Neuronal stem cell (in vitro differentiated cells): ENCODE data around the gene PIP5K1C.
A peak's percentile ranks its signal among the peaks of the same experiment; 100 is the strongest.

ENCODE experiments used
- DNase-seq: peaks from one replicate; pipeline ENCODE4 v3.0.0-alpha.2; 2013; ENCODE audit warnings: low spot score
- H2AFZ ChIP-seq: one replicate; pipeline ENCODE4 v1.6.1; 2013; ENCODE audit warnings: mild to moderate bottlenecking, low read length, inconsistent platforms
- H2AK5ac ChIP-seq: 2 replicates; pipeline ENCODE4 v1.6.1; 2013; ENCODE audit warnings: low read depth, mild to moderate bottlenecking, inconsistent platforms, low read length, moderate library complexity, mixed read lengths
- H2BK120ac ChIP-seq: 2 replicates; pipeline ENCODE4 v1.6.1; 2013; ENCODE audit warnings: low read depth, mild to moderate bottlenecking, inconsistent platforms, low read length, moderate library complexity, mixed read lengths
- H2BK12ac ChIP-seq: one replicate; pipeline ENCODE4 v1.6.1; 2013; ENCODE audit warnings: low read length, inconsistent platforms
- H2BK15ac ChIP-seq: 2 replicates; pipeline ENCODE4 v1.6.1; 2013; ENCODE audit warnings: mild to moderate bottlenecking, low read length, inconsistent platforms, mixed read lengths
- H2BK5ac ChIP-seq: one replicate; pipeline ENCODE4 v1.6.1; 2013; ENCODE audit warnings: inconsistent platforms, mild to moderate bottlenecking, low read length, moderate library complexity
- H3K14ac ChIP-seq: one replicate; pipeline ENCODE4 v1.6.1; 2013; ENCODE audit warnings: low read length, inconsistent platforms
- H3K18ac ChIP-seq: 2 replicates; pipeline ENCODE4 v1.6.1; 2013; ENCODE audit warnings: low read length, inconsistent platforms
- H3K23ac ChIP-seq: 2 replicates; pipeline ENCODE4 v1.6.1; 2013; ENCODE audit warnings: low read depth, mild to moderate bottlenecking, mixed read lengths, low read length, inconsistent platforms; ENCODE audit not compliant: poor library complexity
- H3K27ac ChIP-seq: replicated peaks from 3 replicates; pipeline ENCODE4 v1.5.1; 2013; ENCODE audit warnings: low read length, inconsistent platforms
- H3K27me3 ChIP-seq, 3 experiments: 2 replicates each; pipeline ENCODE4 v1.6.1; 2013; ENCODE audit warnings: low read length in 3 of 3, mild to moderate bottlenecking in 2 of 3, inconsistent platforms in 1 of 3, low read depth in 1 of 3, mixed read lengths in 1 of 3, moderate library complexity in 1 of 3; ENCODE audit not compliant: control insufficient read depth in 3 of 3, insufficient read depth in 3 of 3
- H3K36me3 ChIP-seq, 2 donors: replicated peaks in 1 of 2; 2 replicates each; pipeline ENCODE4 v1.6.1; 2013; ENCODE audit warnings: low read length in 2 of 2; ENCODE audit not compliant: control insufficient read depth in 2 of 2, insufficient read depth in 2 of 2
- H3K4ac ChIP-seq: 2 replicates; pipeline ENCODE4 v1.6.1; 2013; ENCODE audit warnings: inconsistent platforms, mild to moderate bottlenecking, low read length, moderate library complexity
- H3K4me1 ChIP-seq, 2 donors: 1 replicate in 1 of 2; 2 replicates in 1 of 2; pipeline ENCODE4 v1.6.1; 2013; ENCODE audit warnings: low read length in 2 of 2, low read depth in 1 of 2; ENCODE audit not compliant: control insufficient read depth in 2 of 2, insufficient read depth in 1 of 2
- H3K4me2 ChIP-seq: one replicate; pipeline ENCODE4 v1.6.1; 2013; ENCODE audit warnings: mild to moderate bottlenecking, low read length, inconsistent platforms; ENCODE audit not compliant: insufficient read depth, poor library complexity, severe bottlenecking
- H3K4me3 ChIP-seq, 2 donors: 2 replicates each; pipeline ENCODE4 v1.5.1; 2013; ENCODE audit warnings: low read length in 2 of 2, mild to moderate bottlenecking in 2 of 2, inconsistent platforms in 1 of 2, moderate library complexity in 1 of 2
- H3K79me1 ChIP-seq: one replicate; pipeline ENCODE4 v1.6.1; 2013; ENCODE audit warnings: low read depth, mild to moderate bottlenecking, inconsistent platforms, low read length, moderate library complexity
- H3K9ac ChIP-seq: one replicate; pipeline ENCODE4 v1.6.1; 2013; ENCODE audit warnings: mild to moderate bottlenecking, low read depth, low read length, inconsistent platforms; ENCODE audit not compliant: poor library complexity
- H3K9me3 ChIP-seq, 2 donors: replicated peaks in 1 of 2; 2 replicates each; pipeline versions ENCODE3 to v1.6.1; 2013; ENCODE audit warnings: low read length in 2 of 2, mild to moderate bottlenecking in 2 of 2, inconsistent platforms in 1 of 2, low read depth in 1 of 2, mixed read lengths in 1 of 2, moderate library complexity in 1 of 2; ENCODE audit not compliant: control insufficient read depth in 2 of 2, insufficient read depth in 1 of 2
- H4K8ac ChIP-seq: one replicate; pipeline ENCODE4 v1.6.1; 2013; ENCODE audit warnings: low read depth, mild to moderate bottlenecking, inconsistent platforms, low read length, moderate library complexity
- H4K91ac ChIP-seq: one replicate; pipeline ENCODE4 v1.6.1; 2013; ENCODE audit warnings: low read length, low read depth, mild to moderate bottlenecking, inconsistent platforms; ENCODE audit not compliant: poor library complexity
- WGBS, 2 donors: extraction: QIAGEN DNeasy Blood & Tissue Kit; methylation state at CpG; one replicate each; pipeline ENCODE4 v1.1.7; 2013; ENCODE audit warnings: missing lambda C conversion rate in 2 of 2, mixed read lengths in 1 of 2; ENCODE audit not compliant: insufficient read length in 2 of 2, insufficient replicate concordance in 1 of 2; ENCODE audit errors: extremely low coverage in 2 of 2; 5-methylcytosine and 5-hydroxymethylcytosine counted together

PIP5K1C gene

DNA sequence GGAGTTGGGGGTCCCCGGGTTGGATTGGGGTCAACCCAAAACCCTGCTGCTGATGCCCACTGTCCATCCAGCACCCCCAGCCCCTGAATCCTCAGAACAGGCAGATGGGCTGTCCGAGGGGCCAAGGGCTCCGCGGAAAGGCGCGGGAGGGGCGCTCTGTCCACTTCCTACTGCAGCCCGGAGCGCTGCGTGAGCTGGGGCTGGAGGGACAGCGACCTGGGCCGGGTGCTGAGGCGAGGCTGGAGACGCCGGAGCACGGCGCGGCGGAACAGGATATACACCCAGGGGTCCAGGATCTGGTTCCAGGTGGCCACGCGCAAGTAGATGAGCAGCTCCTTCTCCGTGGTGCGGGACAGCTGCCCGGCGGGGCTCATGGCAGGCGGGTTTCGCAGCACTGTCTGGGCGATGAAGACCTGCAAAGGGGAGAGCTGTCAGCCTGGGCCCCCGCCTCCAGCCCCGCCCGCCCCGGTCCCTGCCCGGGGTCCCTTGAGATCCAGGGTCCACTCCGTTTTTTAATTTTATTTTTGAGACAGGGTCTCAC, 104.7 kb downstream of the PIP5K1C start:
- H3K18ac ChIP-seq = peak overlapping the region; percentile 48
- H3K9me3 ChIP-seq = peaks cover 0 to 2% of the 10 kb centered on the region in 2 donors
- no peak overlapping the region for H2BK5ac ChIP-seq
- peak overlapping the region; percentile 58 for H2BK15ac ChIP-seq
- H3K9ac ChIP-seq = no peak overlapping the region
- no peak overlapping the region for H2BK12ac ChIP-seq
- H3K79me1 ChIP-seq = no peaks in the 10 kb centered on the region
- no peak overlapping the region for H4K8ac ChIP-seq
- H2AK5ac ChIP-seq = peak overlapping the region; percentile 75
- H3K4ac ChIP-seq = no peak overlapping the region
- H4K91ac ChIP-seq = no peak overlapping the region
- H3K4me1 ChIP-seq = no peaks in the 10 kb centered on the region
- no peak overlapping the region for H3K23ac ChIP-seq
- no peak overlapping the region for H3K4me2 ChIP-seq
- H3K4me3 ChIP-seq = no peak overlapping the region
- H3K36me3 ChIP-seq = no peaks in the 10 kb centered on the region
- no peak overlapping the region for H3K27ac ChIP-seq
- no peak overlapping the region for H2BK120ac ChIP-seq
- WGBS, 2 donors = no CpG with 5 or more reads among the region's 34 CpGs
- H2AFZ ChIP-seq = peak overlapping the region; percentile 40
- no peak overlapping the region for H3K14ac ChIP-seq
- DNase-seq = no peak
- H3K27me3 ChIP-seq = no peaks in the 10 kb centered on the region

DNA sequence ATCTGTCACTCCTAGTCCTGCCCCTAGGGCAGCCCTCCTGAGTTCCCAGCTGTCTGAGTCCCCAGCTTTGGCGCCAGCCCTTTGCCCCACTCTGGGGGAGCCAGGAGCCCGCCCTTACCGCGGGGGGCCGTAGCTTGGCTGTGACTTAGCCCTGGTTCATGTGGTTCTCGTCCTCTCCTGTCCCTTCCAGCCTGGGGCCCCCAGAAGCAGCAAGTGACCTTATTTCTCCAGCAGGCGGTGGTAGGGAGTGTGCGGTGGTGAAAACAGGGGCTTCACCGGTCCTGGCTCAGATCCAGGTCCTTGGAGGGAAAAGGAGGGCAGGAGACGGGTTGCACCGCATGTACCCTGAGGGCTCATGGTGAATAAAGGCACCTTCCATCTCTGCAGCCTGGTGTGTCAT, 107.1 kb downstream of the PIP5K1C start:
- H3K79me1 ChIP-seq = no peaks in the 10 kb centered on the region
- H3K9ac ChIP-seq = no peak overlapping the region
- H3K27me3 ChIP-seq = no peaks in the 10 kb centered on the region
- no peak overlapping the region for H3K4me2 ChIP-seq
- peaks cover 0 to 2% of the 10 kb centered on the region in 2 donors for H3K9me3 ChIP-seq
- no CpG with 5 or more reads among the region's 11 CpGs for WGBS, 2 donors
- no peaks in the 10 kb centered on the region for H3K4me1 ChIP-seq
- no peak overlapping the region for H2AFZ ChIP-seq
- no peak overlapping the region for H3K23ac ChIP-seq
- no peak for DNase-seq
- H3K14ac ChIP-seq = no peak overlapping the region
- H3K4ac ChIP-seq = no peak overlapping the region
- no peak overlapping the region for H2BK120ac ChIP-seq
- H2BK12ac ChIP-seq = no peak overlapping the region
- no peak overlapping the region for H3K4me3 ChIP-seq
- no peak overlapping the region for H4K91ac ChIP-seq
- H3K27ac ChIP-seq = no peak overlapping the region
- no peak overlapping the region for H4K8ac ChIP-seq
- H3K36me3 ChIP-seq = no peaks in the 10 kb centered on the region
- no peak overlapping the region for H2BK5ac ChIP-seq
- peak overlapping the region; percentile 49 for H2AK5ac ChIP-seq
- peak overlapping the region; percentile 33 for H3K18ac ChIP-seq
- no peak overlapping the region for H2BK15ac ChIP-seq

DNA sequence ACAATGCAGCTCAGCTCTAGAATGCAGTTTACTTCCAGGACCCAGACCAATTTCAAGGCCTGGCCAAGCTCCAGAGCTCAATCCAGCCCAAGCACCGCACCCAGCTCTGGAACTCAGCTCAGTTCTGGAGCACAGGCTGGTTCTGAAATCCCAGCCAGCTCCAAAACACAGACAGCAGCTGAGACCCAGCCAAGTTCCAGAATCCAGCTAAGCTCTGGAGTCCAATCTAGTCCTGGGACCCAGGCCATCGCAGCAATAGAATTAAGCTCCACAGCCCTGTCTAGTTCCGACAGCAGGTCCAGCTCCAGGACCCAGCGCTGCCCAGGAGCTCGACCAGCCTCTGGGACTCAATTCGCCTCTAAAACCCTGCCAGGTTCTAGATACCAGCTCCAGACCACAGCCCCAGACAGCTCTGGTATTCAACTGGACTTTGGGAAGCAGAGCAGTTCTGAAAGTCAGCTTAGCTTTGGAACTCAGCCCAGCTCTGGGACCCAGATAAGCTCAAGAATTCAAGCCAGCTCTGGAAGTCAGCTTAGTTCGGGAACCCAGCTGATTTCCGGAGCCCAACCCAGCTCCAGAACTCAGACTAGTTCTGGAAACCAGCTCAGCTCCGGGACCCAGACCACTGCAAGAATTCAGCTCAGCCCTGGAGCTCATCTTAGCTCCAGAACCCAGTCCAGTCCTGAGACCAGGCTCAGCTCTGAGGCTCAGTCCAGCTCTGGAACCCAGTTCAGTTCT, 108.2 kb downstream of the PIP5K1C start:
- no peaks in the 10 kb centered on the region for H3K79me1 ChIP-seq
- no peak overlapping the region for H2BK12ac ChIP-seq
- H2BK15ac ChIP-seq = no peak overlapping the region
- H3K36me3 ChIP-seq = no peaks in the 10 kb centered on the region
- H3K14ac ChIP-seq = no peak overlapping the region
- no peak overlapping the region for H2AK5ac ChIP-seq
- H3K18ac ChIP-seq = no peak overlapping the region
- H3K27ac ChIP-seq = no peak overlapping the region
- H3K23ac ChIP-seq = no peak overlapping the region
- H3K9ac ChIP-seq = no peak overlapping the region
- WGBS, 2 donors = no CpG with 5 or more reads among the region's 9 CpGs
- DNase-seq = no peak
- H2BK120ac ChIP-seq = no peak overlapping the region
- no peaks in the 10 kb centered on the region for H3K27me3 ChIP-seq
- no peaks in the 10 kb centered on the region for H3K4me1 ChIP-seq
- no peak overlapping the region for H3K4me2 ChIP-seq
- no peak overlapping the region for H4K91ac ChIP-seq
- no peak overlapping the region for H4K8ac ChIP-seq
- H2BK5ac ChIP-seq = no peak overlapping the region
- no peaks in the 10 kb centered on the region for H3K9me3 ChIP-seq
- H3K4ac ChIP-seq = no peak overlapping the region
- H2AFZ ChIP-seq = no peak overlapping the region
- no peak overlapping the region for H3K4me3 ChIP-seq

DNA sequence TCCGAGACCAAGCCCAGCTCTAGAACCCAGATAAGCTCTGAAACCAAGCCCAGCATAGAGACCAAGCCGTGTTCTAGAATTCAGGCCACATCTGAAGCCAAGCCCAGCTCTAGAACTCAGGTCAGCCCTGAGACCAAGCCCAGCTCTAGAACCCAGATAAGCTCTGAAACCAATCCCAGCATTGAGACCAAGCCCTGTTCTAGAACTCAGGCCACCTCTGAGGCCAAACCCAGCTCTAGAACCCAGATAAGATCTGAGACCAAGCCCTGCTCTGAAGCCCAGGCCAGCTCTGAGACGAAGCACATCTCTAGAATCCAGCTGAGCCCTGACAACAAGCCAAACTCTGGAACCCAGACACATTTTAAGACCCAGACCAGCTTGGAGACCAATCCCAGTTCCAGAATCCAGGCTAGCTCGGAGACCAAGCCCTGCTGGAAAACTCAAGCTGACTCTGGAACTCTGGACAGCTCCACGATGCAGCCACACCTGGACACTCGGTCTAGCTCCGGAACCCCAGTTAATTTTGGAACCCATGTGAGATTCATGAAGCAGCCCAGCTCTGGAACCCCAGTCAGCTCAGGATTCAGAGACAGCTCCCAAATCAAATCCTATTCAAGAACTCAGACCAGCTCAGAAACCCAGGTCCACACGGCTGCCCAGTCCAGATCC, 109.1 kb downstream of the PIP5K1C start:
- no peak for DNase-seq
- H4K8ac ChIP-seq = no peak overlapping the region
- H2BK15ac ChIP-seq = no peak overlapping the region
- no peak overlapping the region for H3K23ac ChIP-seq
- H3K4me1 ChIP-seq = no peaks in the 10 kb centered on the region
- H2BK120ac ChIP-seq = no peak overlapping the region
- no peak overlapping the region for H3K18ac ChIP-seq
- no peaks in the 10 kb centered on the region for H3K36me3 ChIP-seq
- H3K14ac ChIP-seq = no peak overlapping the region
- H3K4me3 ChIP-seq = no peak overlapping the region
- H3K27me3 ChIP-seq = peaks cover 3 to 9% (median 6%) of the 10 kb centered on the region in 3 experiments
- no peak overlapping the region for H3K4me2 ChIP-seq
- H2BK12ac ChIP-seq = no peak overlapping the region
- H3K4ac ChIP-seq = no peak overlapping the region
- no peak overlapping the region for H3K27ac ChIP-seq
- no peak overlapping the region for H2AK5ac ChIP-seq
- H4K91ac ChIP-seq = no peak overlapping the region
- no peaks in the 10 kb centered on the region for H3K9me3 ChIP-seq
- no CpG with 5 or more reads among the region's 8 CpGs for WGBS, 2 donors
- H3K9ac ChIP-seq = no peak overlapping the region
- no peak overlapping the region for H2BK5ac ChIP-seq
- no peak overlapping the region for H2AFZ ChIP-seq
- H3K79me1 ChIP-seq = no peaks in the 10 kb centered on the region
